IMR-90 (cell line): ENCODE results near the gene PPFIBP2.

Experiments
- BHLHE40 ChIP-seq: fragments of 150-350 bp; IDR thresholded peaks from 2 replicates; pipeline ENCODE4 v1.6.1; 2016; ENCODE audit warnings: mild to moderate bottlenecking, low read depth, low read length
- CEBPB ChIP-seq: IDR thresholded peaks from 2 replicates; pipeline ENCODE4 v1.6.1; 2012; ENCODE audit warnings: low read depth, low read length, improper control_type of control experiment
- FOS ChIP-seq: fragments of 150-350 bp; IDR thresholded peaks from 2 replicates; pipeline ENCODE4 v1.6.1; 2016; ENCODE audit warnings: low read depth, low read length
- MAFK ChIP-seq: IDR thresholded peaks from 2 replicates; pipeline ENCODE4 v1.6.1; 2012; ENCODE audit warnings: low read depth, low read length, improper control_type of control experiment
- MXI1 ChIP-seq: IDR thresholded peaks from 2 replicates; pipeline ENCODE4 v1.6.1; 2012; ENCODE audit warnings: low read depth, mild to moderate bottlenecking, low read length, moderate library complexity, borderline replicate concordance
- NFE2L2 ChIP-seq: fragments of 150-350 bp; IDR thresholded peaks from 2 replicates; pipeline ENCODE4 v1.6.1; 2016; ENCODE audit warnings: low read depth, mild to moderate bottlenecking, low read length
- POLR2A ChIP-seq: IDR thresholded peaks from 2 replicates; pipeline ENCODE4 v1.6.1; 2012; ENCODE audit warnings: mild to moderate bottlenecking, low read depth, low read length
- TF ChIP-seq, protein P1 (sequence below): conservative IDR thresholded peaks from 2 replicates; pipeline ENCODE4 v1.5.1; 2012; ENCODE audit warnings: mild to moderate bottlenecking, low read depth, low read length, improper control_type of control experiment
- TF ChIP-seq, protein P2 (sequence below): fragments of 150-350 bp; IDR thresholded peaks from 2 replicates; pipeline ENCODE4 v1.6.1; 2017; ENCODE audit warnings: mild to moderate bottlenecking, antibody characterized with exemption, low read length, low read depth

GRCh38 chr11:7664867-7665266 is 151.1 kb downstream of the PPFIBP2 start:
- TF ChIP-seq, protein P1, sequence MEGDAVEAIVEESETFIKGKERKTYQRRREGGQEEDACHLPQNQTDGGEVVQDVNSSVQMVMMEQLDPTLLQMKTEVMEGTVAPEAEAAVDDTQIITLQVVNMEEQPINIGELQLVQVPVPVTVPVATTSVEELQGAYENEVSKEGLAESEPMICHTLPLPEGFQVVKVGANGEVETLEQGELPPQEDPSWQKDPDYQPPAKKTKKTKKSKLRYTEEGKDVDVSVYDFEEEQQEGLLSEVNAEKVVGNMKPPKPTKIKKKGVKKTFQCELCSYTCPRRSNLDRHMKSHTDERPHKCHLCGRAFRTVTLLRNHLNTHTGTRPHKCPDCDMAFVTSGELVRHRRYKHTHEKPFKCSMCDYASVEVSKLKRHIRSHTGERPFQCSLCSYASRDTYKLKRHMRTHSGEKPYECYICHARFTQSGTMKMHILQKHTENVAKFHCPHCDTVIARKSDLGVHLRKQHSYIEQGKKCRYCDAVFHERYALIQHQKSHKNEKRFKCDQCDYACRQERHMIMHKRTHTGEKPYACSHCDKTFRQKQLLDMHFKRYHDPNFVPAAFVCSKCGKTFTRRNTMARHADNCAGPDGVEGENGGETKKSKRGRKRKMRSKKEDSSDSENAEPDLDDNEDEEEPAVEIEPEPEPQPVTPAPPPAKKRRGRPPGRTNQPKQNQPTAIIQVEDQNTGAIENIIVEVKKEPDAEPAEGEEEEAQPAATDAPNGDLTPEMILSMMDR = no peak
- TF ChIP-seq POLR2A (no peak), MXI1 (no peak), MAFK (no peak), NFE2L2 (no peak), BHLHE40 (no peak), FOS (no peak), CEBPB (no peak)
- TF ChIP-seq, protein P2, sequence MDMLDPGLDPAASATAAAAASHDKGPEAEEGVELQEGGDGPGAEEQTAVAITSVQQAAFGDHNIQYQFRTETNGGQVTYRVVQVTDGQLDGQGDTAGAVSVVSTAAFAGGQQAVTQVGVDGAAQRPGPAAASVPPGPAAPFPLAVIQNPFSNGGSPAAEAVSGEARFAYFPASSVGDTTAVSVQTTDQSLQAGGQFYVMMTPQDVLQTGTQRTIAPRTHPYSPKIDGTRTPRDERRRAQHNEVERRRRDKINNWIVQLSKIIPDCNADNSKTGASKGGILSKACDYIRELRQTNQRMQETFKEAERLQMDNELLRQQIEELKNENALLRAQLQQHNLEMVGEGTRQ = no peak
